NCI-H2196 (cell line): ENCODE data around the gene PPIP5K1.
"Not testable (repeated sequence)": the region's sequence is repeated elsewhere in the genome, so short reads cannot be mapped to it uniquely, and the experiment has no call there.

Experiments
- DNase-seq: peaks from one replicate; lab custom pipeline; 2025; ENCODE audit not compliant: unreplicated experiment; lab: John Stamatoyannopoulos, UW

PPIP5K1 gene

DNA sequence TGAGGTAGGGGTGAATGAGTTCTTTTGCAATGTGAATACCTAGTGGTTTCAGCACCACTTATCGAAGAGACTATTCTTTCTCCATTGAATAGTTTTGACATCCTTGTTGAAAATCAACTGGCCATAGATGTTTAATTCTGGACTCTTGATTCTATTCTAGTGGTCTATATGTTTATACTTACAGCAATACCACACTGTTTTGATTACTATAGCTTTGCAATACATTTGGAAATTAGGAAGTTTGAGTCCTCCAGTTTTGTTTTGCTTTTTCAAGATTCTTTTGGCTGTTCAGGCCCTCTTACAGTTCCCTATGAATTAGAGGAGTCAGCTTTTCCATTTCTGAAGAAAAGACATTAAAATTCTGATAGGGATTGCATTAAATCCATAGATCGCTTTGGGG lies 42.5 kb downstream of the PPIP5K1 start:
- no peak for DNase-seq

DNA sequence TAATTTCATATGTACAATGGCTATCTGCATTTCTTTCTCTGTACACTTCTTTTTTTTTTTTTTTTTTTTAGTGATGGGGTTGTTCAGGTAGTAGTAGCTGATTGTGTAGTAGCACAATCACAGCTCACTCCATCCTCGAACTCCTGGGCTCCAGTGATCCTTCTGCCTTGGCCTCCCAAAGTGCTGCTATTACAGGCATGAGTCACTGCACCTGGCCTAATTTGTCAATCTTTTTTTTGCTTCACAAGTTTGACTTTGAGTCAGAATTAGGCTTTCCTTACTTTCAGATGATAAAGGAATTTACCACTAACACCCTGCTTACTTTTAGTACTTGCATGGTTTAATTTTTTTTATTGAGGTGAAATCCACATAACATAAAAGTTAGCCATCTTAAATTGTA lies 44.6 kb downstream of the PPIP5K1 start:
- DNase-seq = no peak

DNA sequence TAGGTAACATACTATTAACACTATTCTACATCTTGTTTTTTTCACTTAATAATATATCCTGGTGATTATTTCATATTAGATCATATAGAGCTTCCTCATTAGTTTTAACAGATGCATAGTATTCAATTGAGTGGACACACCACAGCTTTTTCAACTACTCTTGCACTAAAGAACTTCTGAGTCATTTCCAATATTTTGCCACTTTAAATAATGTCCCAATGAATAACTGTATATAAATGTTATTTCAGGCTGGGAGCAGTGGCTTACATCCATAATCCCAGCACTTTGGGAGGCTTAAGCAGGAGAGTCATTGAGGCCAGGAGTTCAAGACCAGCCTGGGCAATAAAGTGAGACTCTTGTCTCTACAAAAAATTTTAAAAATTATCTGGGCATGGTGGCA lies 45.7 kb downstream of the PPIP5K1 start:
- DNase-seq = no peak

DNA sequence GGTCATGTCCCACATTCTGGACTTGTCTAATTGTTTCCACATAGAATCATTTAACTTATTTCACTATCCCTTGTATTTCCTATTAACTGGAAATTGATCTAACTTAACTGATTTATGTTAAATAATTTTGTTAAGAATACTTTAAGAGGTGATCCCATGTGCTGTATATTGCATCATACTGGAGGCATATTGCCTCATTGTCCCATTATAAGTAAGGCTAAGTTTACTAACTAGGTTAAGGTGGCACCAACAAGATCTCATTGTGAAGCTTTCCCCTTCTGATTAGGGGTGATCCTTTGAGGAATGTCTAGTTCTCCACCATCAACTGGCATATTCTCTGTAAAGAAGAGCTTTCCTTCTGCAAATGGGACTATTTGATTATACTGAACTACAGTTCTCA lies 48.2 kb downstream of the PPIP5K1 start:
- no peak for DNase-seq

DNA sequence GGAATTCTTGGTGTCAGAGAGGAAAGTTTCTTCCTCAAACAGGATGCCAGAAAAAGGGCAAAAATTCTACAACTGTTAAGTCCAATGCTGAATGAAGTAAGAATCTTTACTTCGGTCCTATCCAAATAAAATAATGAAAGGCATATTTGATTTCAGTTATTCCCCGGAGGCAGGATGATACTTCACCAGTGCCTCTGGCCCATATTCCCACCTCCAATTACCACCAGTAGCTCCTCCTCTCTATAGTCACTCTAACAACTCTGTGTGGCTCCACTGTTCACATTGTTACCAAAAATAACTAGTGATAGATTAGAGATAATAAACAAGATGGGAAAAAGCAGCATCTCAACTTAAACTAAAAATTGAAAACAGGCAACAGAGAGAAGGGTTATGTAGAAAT lies 51.9 kb downstream of the PPIP5K1 start:
- DNase-seq = no peak

DNA sequence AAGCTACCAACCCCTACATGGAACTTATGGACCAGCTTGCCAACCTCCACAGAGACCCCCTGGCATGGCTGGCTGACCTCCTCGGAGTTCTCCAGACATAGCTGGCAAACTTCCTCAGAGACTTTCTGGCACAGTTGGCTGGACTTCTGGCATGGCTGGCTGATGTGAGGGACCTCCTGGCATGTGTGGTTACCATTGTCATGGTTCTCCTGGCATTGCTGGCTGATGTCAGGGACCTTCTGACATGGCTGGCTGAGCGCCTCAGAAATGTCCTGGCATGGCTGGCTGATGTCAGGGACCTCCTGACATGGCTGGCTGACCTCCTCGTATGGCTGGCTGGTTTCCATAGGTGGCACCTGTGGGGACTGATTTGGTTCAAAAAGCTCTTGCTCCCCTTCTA lies 55.1 kb downstream of the PPIP5K1 start:
- no peak for DNase-seq

DNA sequence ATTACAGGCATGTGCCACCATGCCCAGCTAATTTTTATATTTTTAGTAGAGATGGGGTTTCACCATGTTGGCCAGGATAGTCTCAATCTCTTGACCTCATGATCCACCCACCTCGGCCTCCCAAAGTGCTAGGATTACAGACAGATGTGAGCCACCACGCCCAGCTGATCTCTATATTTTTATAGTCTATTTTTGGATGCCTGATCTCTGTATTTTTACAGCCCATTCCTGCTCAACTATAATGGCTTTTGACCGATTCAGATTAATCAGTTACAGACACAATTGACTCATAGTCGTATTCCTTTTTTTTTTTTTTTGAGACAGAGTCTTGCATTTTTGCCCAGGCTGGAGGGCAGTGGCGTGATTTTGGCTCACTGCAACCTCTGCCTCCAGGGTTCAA lies 57.2 kb downstream of the PPIP5K1 start:
- DNase-seq = not testable (repeated sequence)

DNA sequence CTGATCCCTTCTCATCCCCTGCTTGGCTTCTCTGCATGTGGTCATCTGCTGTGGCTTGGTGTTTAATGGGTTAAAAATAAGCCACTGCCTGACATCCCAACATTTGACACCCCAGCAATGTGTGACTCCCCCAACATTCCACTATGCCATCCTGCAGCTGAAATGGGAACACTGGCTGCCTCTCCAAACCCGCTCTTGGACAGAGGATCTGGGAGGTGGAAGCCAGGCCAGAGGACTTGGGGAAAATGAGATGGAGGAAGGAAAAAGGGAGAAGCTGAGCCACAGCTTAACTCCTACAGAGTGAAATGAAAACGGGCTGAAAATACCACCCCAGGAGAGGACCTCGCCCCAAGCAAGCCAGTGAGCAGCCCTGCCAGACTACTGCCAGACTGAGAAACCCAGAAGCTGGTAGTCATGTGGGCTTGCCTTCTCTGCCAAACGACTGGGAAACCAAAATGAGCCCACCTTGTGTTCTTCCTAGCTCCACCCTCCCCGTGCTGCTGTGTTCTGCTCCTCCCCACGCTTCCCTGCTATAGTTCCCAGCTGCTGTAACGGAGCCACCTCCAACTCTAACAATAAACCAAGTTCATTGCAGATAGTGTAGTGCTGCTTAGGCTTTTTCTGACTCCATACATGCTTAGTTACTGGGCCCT lies 58.9 kb downstream of the PPIP5K1 start:
- no peak for DNase-seq

DNA sequence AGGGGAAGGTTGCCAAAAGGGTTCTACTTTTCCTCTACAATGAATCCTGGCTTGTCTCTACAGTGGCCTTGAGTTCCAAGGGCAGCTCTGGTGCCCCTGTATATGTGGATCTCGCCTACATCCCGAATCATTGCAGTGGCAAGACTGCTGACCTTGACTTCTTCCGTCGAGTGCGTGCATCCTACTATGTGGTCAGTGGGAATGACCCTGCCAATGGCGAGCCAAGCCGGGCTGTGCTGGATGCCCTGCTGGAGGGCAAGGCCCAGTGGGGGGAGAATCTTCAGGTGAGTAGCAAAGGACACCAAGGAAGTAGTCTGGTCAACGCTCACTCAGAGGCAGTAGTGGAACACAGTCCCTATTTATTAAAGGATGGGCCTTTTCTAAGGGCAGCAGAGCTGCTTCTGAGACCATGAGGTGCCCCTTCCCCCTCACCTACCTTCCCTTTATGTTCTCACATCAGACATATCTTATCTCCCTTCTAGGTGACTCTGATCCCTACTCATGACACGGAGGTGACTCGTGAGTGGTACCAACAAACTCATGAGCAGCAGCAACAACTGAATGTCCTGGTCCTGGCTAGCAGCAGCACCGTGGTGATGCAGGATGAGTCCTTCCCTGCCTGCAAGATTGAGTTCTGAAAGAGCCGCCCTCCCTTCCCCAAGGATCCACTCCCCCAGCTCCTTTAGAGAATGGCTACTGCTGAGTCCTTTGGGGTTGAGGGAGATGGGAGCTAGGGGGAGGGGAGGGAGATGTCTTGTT lies 60.2 kb downstream of the PPIP5K1 start:
- no peak for DNase-seq

DNA sequence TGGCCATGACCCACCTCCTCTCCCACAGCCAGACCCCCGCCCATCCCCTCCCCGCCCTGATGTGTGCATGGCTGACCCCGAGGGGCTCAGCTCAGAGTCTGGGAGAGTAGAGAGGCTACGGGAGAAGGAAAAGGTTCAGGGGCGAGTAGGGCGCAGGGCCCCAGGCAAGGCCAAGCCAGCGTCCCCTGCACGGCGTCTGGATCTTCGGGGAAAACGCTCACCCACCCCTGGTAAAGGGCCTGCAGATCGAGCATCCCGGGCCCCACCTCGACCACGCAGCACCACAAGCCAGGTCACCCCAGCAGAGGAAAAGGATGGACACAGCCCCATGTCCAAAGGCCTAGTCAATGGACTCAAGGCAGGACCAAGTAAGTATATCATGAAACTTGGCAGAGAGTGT lies 60.9 kb downstream of the PPIP5K1 start:
- no peak for DNase-seq

DNA sequence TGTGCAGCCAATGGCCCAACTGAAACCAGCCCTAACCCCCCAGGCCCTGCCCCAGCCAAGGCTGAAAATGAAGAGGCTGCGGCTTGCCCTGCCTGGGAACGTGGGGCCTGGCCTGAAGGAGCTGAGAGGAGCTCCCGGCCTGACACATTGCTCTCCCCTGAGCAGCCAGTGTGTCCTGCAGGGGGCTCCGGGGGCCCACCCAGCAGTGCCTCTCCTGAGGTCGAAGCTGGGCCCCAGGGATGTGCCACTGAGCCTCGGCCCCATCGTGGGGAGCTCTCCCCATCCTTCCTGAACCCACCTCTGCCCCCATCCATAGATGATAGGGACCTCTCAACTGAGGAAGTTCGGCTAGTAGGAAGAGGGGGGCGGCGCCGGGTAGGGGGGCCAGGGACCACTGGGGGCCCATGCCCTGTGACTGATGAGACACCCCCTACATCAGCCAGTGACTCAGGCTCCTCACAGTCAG lies 61.4 kb downstream of the PPIP5K1 start:
- no peak for DNase-seq

DNA sequence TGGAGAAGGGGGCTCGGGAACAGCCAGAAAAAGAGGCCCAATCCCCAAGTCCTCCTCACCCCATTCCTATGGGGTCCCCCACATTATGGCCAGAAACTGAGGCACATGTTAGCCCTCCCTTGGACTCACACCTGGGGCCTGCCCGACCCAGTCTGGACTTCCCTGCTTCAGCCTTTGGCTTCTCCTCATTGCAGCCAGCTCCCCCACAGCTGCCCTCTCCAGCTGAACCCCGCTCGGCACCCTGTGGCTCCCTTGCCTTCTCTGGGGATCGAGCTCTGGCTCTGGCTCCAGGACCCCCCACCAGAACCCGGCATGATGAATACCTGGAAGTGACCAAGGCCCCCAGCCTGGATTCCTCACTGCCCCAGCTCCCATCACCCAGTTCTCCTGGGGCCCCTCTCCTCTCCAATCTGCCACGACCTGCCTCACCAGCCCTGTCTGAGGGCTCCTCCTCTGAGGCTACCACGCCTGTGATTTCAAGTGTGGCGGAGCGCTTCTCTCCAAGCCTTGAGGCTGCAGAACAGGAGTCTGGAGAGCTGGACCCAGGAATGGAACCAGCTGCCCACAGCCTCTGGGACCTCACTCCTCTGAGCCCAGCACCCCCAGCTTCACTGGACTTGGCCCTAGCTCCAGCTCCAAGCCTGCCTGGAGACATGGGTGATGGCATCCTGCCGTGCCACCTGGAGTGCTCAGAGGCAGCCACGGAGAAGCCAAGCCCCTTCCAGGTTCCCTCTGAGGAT lies 62.0 kb downstream of the PPIP5K1 start:
- no peak for DNase-seq

DNA sequence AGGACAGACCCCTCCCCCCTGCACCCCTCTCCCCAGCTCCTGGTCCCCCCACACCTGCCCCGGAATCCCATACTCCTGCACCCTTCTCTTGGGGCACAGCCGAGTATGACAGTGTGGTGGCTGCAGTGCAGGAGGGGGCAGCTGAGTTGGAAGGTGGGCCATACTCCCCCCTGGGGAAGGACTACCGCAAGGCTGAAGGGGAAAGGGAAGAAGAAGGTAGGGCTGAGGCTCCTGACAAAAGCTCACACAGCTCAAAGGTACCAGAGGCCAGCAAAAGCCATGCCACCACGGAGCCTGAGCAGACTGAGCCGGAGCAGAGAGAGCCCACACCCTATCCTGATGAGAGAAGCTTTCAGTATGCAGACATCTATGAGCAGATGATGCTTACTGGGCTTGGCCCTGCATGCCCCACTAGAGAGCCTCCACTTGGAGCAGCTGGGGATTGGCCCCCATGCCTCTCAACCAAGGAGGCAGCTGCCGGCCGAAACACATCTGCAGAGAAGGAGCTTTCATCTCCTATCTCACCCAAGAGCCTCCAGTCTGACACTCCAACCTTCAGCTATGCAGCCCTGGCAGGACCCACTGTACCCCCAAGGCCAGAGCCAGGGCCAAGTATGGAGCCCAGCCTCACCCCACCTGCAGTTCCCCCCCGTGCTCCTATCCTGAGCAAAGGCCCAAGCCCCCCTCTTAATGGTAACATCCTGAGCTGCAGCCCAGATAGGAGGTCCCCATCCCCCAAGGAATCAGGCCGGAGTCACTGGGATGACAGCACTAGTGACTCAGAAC lies 62.8 kb downstream of the PPIP5K1 start:
- DNase-seq = no peak

DNA sequence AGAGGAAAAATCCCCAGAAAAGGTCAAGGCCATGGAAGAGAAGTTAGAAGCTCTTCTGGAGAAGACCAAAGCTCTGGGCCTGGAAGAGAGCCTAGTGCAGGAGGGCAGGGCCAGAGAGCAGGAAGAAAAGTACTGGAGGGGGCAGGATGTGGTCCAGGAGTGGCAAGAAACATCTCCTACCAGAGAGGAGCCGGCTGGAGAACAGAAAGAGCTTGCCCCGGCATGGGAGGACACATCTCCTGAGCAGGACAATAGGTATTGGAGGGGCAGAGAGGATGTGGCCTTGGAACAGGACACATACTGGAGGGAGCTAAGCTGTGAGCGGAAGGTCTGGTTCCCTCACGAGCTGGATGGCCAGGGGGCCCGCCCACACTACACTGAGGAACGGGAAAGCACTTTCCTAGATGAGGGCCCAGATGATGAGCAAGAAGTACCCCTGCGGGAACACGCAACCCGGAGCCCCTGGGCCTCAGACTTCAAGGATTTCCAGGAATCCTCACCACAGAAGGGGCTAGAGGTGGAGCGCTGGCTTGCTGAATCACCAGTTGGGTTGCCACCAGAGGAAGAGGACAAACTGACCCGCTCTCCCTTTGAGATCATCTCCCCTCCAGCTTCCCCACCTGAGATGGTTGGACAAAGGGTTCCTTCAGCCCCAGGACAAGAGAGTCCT lies 63.6 kb downstream of the PPIP5K1 start:
- no peak for DNase-seq

DNA sequence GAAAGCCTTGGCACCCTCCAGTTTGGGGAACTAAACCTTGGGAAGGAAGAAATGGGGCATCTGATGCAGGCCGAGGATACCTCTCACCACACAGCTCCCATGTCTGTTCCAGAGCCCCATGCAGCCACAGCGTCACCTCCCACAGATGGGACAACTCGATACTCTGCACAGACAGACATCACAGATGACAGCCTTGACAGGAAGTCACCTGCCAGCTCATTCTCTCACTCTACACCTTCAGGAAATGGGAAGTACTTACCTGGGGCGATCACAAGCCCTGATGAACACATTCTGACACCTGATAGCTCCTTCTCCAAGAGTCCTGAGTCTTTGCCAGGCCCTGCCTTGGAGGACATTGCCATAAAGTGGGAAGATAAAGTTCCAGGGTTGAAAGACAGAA lies 64.9 kb downstream of the PPIP5K1 start:
- no peak for DNase-seq

DNA sequence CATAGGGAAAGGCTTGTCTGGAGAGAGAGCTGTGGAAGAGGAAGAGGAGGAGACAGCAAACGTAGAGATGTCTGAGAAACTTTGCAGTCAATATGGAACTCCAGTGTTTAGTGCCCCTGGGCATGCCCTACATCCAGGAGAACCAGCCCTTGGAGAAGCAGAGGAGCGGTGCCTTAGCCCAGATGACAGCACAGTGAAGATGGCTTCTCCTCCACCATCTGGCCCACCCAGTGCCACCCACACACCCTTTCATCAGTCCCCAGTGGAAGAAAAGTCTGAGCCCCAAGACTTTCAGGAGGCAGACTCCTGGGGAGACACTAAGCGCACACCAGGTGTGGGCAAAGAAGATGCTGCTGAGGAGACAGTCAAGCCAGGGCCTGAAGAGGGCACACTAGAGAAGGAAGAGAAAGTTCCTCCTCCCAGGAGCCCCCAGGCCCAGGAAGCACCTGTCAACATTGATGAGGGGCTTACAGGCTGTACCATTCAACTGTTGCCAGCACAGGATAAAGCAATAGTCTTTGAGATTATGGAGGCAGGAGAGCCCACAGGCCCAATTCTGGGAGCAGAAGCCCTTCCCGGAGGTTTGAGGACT lies 65.7 kb downstream of the PPIP5K1 start:
- no peak for DNase-seq

DNA sequence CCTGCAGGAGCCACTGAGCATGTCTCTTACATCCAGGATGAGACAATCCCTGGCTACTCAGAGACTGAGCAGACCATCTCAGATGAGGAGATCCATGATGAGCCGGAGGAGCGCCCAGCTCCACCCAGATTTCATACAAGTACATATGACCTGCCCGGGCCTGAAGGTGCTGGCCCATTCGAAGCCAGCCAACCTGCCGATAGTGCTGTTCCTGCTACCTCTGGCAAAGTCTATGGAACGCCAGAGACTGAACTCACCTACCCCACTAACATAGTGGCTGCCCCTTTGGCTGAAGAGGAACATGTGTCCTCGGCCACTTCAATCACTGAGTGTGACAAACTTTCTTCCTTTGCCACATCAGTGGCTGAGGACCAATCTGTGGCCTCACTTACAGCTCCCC lies 66.4 kb downstream of the PPIP5K1 start:
- DNase-seq = no peak

DNA sequence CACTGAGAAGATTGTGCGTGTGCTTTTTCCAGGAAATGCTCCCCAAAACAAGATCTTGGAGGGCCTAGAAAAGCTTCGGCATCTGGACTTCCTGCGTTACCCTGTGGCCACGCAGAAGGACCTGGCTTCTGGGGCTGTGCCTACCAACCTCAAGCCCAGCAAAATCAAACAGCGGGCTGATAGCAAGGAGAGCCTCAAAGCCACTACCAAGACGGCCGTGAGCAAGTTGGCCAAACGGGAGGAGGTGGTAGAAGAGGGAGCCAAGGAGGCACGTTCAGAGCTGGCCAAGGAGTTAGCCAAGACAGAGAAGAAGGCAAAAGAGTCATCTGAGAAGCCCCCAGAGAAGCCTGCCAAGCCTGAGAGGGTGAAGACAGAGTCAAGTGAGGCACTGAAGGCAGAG lies 67.8 kb downstream of the PPIP5K1 start:
- DNase-seq = no peak

DNA sequence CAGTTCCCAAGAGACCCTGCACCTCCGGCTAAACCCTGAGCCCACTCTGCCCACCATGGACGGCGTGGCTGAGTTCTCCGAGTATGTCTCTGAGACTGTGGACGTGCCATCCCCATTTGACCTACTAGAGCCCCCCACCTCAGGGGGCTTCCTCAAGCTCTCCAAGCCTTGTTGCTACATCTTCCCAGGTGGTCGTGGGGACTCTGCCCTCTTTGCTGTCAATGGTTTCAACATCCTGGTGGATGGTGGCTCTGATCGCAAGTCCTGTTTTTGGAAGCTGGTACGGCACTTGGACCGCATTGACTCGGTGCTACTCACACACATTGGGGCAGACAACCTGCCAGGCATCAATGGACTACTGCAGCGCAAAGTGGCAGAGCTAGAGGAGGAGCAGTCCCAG lies 68.6 kb downstream of the PPIP5K1 start:
- no peak for DNase-seq

DNA sequence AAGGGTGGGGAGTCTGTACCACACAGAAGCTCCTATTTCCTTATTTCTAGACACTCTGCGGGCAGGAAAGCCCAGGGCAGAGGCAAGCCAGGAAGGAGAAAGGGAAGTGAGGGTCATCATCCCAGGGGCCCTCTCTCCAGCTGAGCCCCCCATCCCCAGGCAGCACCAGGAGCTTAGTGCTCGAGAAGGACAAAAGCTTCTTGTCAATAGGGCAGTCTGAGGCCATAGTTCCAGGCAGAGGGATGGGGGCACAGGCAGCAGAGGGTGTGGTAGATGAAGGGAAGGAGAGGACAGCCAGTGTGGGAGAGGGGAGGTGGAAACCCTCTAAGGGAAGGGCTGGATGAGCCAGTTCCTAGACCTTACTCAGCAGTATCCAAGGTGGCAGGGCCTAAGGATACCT lies 69.9 kb downstream of the PPIP5K1 start:
- no peak for DNase-seq
